Gastroesophageal sphincter (tissue), 3 donors: ENCODE results near the gene CDHR5.

ENCODE experiments used
- EP300 ChIP-seq: sonication (generic); formaldehyde crosslinking; IDR thresholded peaks from one replicate; pipeline ENCODE4 v1.6.1; 2017; ENCODE audit warnings: antibody characterized with exemption, mild to moderate bottlenecking
- POLR2A ChIP-seq, 2 donors: fragments of 450-650 bp; IDR thresholded peaks; one replicate each; pipeline ENCODE4 v1.6.1; 2017; ENCODE audit warnings: antibody characterized with exemption in 2 of 2, mild to moderate bottlenecking in 2 of 2, moderate library complexity in 1 of 2
- POLR2AphosphoS5 ChIP-seq: sonication (generic); formaldehyde crosslinking; IDR thresholded peaks from one replicate; pipeline ENCODE4 v1.6.1; 2017; ENCODE audit warnings: antibody characterized with exemption
- TF ChIP-seq, protein P1 (sequence below), 4 experiments: fragments of 200-600 bp in 2 of 4; fragments of 450-650 bp in 2 of 4; sonication (generic) in 1 of 4; IDR thresholded peaks; one replicate each; pipeline ENCODE4 v1.5.1; 2017 to 2019; ENCODE audit warnings: antibody characterized with exemption in 4 of 4, mild to moderate bottlenecking in 2 of 4, moderate library complexity in 2 of 4

DNA sequence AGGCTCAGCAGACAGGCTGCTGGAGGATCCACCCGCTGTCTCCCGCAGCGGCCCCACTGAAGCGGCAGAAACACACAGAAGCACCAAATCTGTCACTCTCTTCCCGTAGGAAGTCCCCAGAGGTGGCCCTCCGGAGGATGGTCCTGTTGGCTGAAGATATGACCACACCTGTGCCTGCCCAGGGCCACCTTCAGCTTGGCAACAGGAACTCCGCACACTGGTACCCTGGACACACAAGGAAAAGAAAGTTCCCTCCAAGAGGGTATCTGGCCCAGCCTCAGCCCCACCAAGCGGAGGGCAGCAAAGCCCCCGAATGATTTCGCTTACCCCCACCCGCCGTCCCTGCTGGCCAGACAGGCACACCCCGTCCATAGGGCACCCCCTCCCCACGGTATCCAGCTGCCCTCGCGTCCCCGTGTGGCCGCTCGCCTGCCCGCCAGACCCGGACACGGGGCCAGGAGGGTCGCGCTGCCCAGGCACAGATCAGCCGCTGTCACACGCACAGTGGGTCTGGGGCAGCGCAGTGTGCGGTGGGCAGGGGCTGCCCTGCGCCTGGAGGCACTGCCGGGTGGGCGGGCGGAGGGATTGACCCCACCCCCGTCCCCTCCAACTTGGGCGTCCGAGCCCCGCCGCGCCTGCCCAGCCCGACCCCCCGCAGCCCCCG is 57.0 kb downstream of the CDHR5 start:
- TF ChIP-seq, protein P1, sequence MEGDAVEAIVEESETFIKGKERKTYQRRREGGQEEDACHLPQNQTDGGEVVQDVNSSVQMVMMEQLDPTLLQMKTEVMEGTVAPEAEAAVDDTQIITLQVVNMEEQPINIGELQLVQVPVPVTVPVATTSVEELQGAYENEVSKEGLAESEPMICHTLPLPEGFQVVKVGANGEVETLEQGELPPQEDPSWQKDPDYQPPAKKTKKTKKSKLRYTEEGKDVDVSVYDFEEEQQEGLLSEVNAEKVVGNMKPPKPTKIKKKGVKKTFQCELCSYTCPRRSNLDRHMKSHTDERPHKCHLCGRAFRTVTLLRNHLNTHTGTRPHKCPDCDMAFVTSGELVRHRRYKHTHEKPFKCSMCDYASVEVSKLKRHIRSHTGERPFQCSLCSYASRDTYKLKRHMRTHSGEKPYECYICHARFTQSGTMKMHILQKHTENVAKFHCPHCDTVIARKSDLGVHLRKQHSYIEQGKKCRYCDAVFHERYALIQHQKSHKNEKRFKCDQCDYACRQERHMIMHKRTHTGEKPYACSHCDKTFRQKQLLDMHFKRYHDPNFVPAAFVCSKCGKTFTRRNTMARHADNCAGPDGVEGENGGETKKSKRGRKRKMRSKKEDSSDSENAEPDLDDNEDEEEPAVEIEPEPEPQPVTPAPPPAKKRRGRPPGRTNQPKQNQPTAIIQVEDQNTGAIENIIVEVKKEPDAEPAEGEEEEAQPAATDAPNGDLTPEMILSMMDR (IDR thresholded peaks at IDR 0.05) = no peak
- TF ChIP-seq POLR2A (IDR thresholded peaks at IDR 0.05) = no peak
- no peak for TF ChIP-seq POLR2AphosphoS5
- no peak for TF ChIP-seq EP300
